GM21723 (cell line): ENCODE measurements around the gene AP3M1.
"Not testable (repeated sequence)": the region's sequence is repeated elsewhere in the genome, so short reads cannot be mapped to it uniquely, and the experiment has no call there.

ENCODE experiments used
- ATAC-seq: cut with Tn5 transposase; IDR thresholded peaks from one replicate; pipeline ENCODE4 v1.9.1; 2021; ENCODE audit warnings: mild to moderate bottlenecking, moderate library complexity; ENCODE audit not compliant: unreplicated experiment

The AP3M1 gene, protein sequence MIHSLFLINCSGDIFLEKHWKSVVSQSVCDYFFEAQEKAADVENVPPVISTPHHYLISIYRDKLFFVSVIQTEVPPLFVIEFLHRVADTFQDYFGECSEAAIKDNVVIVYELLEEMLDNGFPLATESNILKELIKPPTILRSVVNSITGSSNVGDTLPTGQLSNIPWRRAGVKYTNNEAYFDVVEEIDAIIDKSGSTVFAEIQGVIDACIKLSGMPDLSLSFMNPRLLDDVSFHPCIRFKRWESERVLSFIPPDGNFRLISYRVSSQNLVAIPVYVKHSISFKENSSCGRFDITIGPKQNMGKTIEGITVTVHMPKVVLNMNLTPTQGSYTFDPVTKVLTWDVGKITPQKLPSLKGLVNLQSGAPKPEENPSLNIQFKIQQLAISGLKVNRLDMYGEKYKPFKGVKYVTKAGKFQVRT

DNA sequence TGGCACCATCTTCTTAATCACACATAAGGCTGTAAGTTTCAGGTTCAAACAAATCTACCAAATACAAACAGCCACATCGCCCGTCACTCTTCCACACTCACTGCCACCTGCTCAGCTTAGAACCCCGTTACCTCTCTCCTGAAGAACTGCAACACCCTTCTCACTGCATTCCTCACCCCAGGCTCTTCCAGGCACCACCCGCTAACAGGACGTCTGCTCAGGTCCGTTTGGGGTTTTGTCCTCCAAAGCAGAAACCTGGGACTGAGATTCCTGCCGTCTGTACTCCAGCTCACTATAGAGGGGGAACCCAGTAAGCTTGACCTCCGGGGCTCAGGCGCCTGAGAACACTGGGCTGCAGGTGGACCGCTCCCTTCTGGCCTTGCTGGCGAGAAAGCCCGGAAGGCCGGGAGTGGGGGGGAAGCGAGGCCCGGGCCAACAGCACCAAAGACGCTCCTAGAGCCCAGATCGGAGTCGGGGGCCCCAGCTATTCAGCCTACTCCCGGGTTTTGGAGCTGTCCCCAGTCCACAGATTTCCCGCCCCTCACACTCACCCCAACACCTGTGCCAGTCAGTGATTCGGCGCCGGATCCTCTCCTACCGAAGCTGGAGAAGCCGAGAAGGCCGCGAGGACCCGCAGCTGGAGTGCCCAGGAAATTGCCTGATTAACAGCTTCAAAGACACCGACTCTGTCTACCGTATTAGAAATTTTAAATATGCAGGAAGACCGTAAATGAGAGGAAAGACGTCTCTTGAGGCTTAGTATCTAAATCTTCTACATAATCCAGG, at the start of gene AP3M1:
Gene AP3M1, minus strand, starts transcription at position 625 of the 786 bp plus-strand sequence. CDS start 12,449 bp downstream, outside the sequence.
- ATAC-seq, result peak; percentile 47

DNA sequence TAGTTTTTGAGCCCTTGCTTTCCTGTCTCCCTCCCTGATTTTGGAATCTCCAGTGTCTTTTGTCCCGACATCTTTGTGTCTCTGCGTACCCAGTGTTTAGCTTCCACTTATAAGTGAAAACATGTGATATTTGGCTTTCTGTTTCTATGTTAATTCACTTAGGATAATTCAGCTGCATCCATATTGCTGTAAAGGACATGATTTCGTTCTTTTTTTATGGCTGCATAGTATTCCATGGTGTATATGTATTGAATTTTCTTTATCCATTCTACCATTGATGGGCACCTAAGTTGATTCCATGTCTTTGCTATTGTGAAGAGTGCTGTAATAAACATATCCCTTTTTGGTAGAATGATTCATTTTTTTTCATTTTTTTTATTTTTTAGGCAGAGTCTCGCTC, 48.7 kb upstream of the AP3M1 start:
- ATAC-seq, result no peak

- no peak for ATAC-seq
Measured at GRCh38 chr10:74194999-74195398, 44.4 kb upstream of the AP3M1 start.

GRCh38 chr10:74194545-74194944, 43.9 kb upstream of the AP3M1 start:
- no peak for ATAC-seq

- ATAC-seq, result no peak
Measured at GRCh38 chr10:74190494-74190893, 39.9 kb upstream of the AP3M1 start.

- peak; percentile 73 for ATAC-seq
Measured at GRCh38 chr10:74189999-74190421, 39.4 kb upstream of the AP3M1 start.

DNA sequence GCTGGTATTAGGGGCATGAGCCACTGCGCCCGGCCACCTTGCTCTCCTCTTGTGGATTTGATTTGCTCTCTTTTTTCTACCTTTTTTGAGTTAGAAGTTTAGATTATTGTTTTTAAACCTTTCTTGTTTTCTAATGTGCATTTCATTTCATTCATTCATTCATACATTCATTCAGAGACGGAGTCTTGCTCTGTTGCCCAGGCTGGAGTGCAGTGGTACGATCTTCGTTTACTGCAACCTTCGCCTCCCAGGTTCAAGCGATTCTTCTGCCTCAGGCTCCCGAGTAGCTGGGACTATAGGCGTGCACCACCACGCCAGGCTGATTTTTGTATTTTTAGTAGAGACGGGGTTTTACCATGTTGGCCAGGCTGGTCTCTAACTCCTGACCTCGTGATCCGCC, 38.0 kb upstream of the AP3M1 start:
- ATAC-seq, result not testable (repeated sequence)

DNA sequence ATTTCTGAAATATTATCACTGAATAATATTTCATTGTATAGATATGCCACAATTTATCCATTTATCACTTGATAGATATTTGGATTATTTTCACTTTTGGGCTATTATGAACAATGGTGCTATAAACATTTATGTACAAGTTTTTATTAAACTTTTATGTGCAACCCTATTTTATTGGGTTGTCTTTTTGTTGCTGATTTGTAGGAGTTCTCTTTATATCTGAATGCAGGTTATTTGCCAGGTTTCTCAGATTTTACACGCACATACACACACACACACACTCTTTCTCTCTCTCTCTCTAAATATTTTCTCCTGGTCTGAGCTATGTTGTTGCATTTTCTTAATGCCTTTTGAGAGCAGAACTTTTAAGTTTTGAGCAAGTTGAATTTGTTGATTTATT, 36.6 kb upstream of the AP3M1 start:
- ATAC-seq, result no peak

DNA sequence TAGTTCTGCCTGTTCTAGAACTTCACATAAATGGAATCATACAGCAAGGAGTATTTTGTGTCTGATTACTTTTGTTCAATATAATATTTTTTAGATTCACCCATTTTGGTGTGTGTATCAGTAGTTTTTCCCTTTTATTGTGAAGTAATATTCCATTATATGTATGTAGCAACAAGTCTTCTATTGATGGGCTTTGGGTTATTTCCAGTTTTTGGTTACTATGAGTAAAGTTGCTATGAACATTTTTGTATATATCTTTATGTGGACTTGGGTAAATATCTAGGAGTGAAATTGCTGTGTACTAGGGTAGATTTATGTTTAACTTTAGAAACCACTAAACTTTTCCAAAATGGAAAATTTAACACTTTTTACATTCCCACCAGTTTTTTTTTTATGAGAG, 36.0 kb upstream of the AP3M1 start:
- no peak for ATAC-seq

- ATAC-seq, result no peak
Measured at GRCh38 chr10:74179111-74179710, 28.6 kb upstream of the AP3M1 start.

DNA sequence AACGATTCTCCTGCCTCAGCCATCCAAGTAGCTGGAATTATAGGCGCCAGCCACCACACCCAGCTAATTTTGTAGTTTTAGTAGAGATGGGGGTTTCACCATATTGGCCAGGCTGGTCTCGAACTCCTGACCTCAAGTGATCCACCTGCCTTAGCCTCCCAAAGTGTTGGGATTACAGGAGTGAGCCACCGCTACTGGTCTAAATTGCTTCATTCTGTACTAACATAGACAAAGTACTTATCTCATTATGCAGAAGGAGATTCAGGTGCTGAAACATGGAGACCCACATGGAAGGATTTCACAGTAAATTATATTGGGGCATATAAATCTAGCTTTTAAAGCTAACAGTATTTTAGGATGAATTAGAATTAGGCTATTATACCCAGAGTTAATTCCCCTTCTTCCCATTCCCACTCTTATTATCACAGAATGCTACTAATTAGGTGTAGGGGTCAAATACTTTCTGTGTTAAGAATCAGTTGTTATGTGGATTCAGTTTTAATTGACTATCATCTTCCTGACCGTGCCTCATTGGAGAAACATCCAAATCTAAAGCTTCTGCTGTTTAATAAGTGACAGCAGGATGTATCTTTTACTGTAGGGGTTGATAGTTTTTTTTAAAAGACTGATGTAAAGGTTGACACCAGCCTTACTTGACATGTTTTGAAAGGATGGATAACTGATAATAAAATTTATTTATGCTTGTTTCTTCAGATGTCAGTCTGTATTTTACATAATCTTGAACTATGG, 27.6 kb upstream of the AP3M1 start:
- no peak for ATAC-seq

DNA sequence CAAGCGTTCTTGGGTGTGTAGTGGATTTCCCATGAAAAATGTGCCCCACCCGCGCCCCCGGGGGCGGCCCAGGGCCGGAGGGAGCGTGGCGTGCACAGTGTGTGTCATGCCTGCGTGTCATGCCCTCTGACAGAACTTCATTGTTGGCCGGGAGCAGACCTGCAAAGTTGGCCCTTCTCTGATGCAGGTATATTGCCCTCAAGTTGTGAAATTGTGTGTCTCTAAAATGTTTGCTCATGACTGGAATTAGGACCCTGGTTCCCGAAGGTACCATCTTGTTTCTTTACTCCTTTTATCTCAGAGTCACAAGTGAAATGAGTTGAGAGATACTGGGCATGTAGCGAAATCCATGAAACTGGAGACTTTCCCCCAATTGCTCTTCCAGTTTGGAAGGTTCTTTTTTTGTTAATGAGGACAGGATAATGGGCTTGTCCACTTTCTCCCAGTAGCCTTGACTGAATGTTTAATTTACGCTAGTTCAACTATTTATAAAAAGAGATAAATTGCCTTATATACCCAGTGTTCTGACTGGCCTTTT, 26.6 kb upstream of the AP3M1 start:
- peak; percentile 24 for ATAC-seq

GRCh38 chr10:74176380-74177139, 25.9 kb upstream of the AP3M1 start:
- ATAC-seq, result peak; percentile 87

- no peak for ATAC-seq
Measured at GRCh38 chr10:74175510-74176379, 25.1 kb upstream of the AP3M1 start.

DNA sequence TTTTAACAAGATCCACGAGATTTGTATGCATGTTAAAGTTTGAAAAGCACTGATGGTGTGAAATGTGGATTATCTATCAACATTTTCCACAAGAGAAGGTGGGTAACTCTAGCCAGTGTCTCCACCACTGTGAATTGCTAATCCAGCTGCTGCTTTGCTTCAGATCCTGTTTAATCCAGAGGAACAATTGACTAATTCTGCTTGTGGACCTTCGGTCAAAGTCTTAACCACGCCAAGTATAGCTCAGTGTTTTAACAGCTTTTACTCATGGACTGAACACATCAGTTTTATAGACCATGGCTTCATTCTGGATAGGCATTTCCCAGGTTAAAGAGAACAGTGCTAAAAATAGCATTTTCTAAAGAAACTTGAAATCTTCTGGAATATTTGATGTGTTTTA, 23.9 kb upstream of the AP3M1 start:
- no peak for ATAC-seq

DNA sequence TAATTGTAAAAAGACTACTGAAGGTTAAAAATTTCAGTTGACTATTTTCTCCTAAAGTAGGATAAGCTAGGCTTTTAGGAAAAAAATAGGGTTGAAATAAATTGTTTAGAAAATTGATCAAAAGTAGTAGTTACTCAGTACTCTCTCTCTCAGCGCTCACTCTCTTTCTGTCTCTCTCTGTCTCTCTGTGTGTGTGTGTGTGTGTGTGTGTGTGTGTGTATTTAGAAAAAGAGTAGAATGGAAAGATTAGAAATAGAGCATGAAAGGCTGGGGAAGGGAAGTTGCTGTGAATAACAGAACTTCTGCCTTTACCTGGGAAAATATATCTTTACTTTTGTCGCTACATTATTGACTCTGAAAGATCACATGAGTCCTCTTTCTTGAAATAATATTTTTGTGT, 21.0 kb upstream of the AP3M1 start:
- no peak for ATAC-seq

- ATAC-seq, result no peak
Measured at GRCh38 chr10:74167443-74167842, 16.8 kb upstream of the AP3M1 start.

DNA sequence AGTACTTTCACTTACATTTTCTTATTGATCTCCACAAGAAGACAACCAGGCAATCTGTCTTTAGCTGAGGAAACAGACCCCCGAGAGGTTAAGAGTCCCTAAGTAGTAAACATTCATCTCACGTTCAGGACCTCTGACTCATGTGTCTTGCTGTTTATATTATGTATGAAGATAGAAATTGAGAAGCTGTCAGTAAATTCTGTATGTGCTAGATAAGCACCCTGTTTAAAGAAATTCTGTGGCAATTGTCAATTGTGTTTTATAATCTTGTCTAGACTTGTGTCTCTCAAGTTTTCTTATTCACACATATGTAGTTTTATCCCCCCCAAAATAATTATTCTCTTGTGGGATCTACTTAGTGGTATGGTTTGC, 14.9 kb upstream of the AP3M1 start:
- ATAC-seq, result no peak
